PC-3 (cell line): ENCODE results near the gene PIGM. TPM values are rescaled to one million over a fixed set of nuclear protein-coding genes. Genes with fewer than 3 reads are reported as not detected.

Experiments used
- ATAC-seq: fragments of 200-7000 bp; cut with Tn5 transposase; 2 replicates; pipeline ENCODE4 v1.9.1; 2020; ENCODE audit warnings: mild to moderate bottlenecking, moderate library complexity
- BruUV-seq: library from RNA; stranded (reverse); fragments of 400-500 nt; replicated peaks from 2 replicates; lab custom pipeline; 2021; lab: Mats Ljungman, UMichigan
- CTCF ChIA-PET: fragments of 300-600 bp; sonication (Branson Sonifier 250); formaldehyde crosslinking; loops from one replicate; lab custom pipeline; 2022; ENCODE audit warnings: antibody characterized with exemption; lab: Charles Lee
- POLR2A ChIA-PET: fragments of 300-600 bp; sonication (Branson Sonifier 250); formaldehyde crosslinking; loops from one replicate; lab custom pipeline; 2022; ENCODE audit warnings: antibody characterized with exemption; ENCODE audit not compliant: unreplicated experiment; lab: Charles Lee
- DNase-seq: peaks from one replicate; pipeline ENCODE4 v3.0.0-alpha.2; 2015
- H2AFZ ChIP-seq: fragments of 300-600 bp; sonication (generic); 2 replicates; pipeline ENCODE4 v1.6.0; 2016; ENCODE audit warnings: antibody characterized with exemption, low read length
- H3F3A ChIP-seq: fragments of 300-600 bp; sonication (generic); one replicate; pipeline ENCODE4 v1.6.0; 2017; ENCODE audit warnings: antibody characterized with exemption, low read length, control low read depth, mild to moderate bottlenecking; ENCODE audit not compliant: unreplicated experiment
- H3K27ac ChIP-seq: fragments of 300-600 bp; sonication (generic); 2 replicates; pipeline ENCODE4 v1.5.1; 2016; ENCODE audit warnings: mild to moderate bottlenecking, low read length
- H3K27me3 ChIP-seq: fragments of 300-600 bp; sonication (generic); 2 replicates; pipeline ENCODE4 v1.6.1; 2016; ENCODE audit warnings: low read length, mixed read lengths
- H3K36me3 ChIP-seq: fragments of 300-600 bp; sonication (generic); 2 replicates; pipeline ENCODE4 v1.6.1; 2016; ENCODE audit warnings: low read depth, mixed run types, low read length, mixed read lengths
- H3K4me1 ChIP-seq: fragments of 300-600 bp; sonication (generic); 2 replicates; pipeline ENCODE4 v1.5.1; 2016; ENCODE audit warnings: low read length; ENCODE audit not compliant: insufficient read depth
- H3K4me2 ChIP-seq: fragments of 300-600 bp; sonication (generic); 2 replicates; pipeline ENCODE4 v1.6.0; 2016; ENCODE audit warnings: low read length
- H3K4me3 ChIP-seq: fragments of 300-600 bp; sonication (generic); 2 replicates; pipeline ENCODE4 v1.5.1; 2016; ENCODE audit warnings: mild to moderate bottlenecking, low read length, mixed read lengths
- H3K79me2 ChIP-seq: fragments of 300-600 bp; sonication (generic); 2 replicates; pipeline ENCODE4 v1.6.1; 2017; ENCODE audit warnings: low read length, mixed read lengths
- H3K9ac ChIP-seq: fragments of 300-600 bp; sonication (generic); 2 replicates; pipeline ENCODE4 v1.6.0; 2016; ENCODE audit warnings: mild to moderate bottlenecking, low read length
- H3K9me2 ChIP-seq: fragments of 300-600 bp; sonication (generic); replicated peaks from 2 replicates; pipeline ENCODE4 v1.6.1; 2016; ENCODE audit warnings: mixed run types, low read length, mixed read lengths
- H3K9me3 ChIP-seq: fragments of 300-600 bp; sonication (generic); 2 replicates; pipeline ENCODE4 v1.6.1; 2016; ENCODE audit warnings: low read length, mixed read lengths
- H4K20me1 ChIP-seq: fragments of 300-600 bp; sonication (generic); 2 replicates; pipeline ENCODE4 v1.6.1; 2016; ENCODE audit warnings: low read length, mixed read lengths
- EZH2 ChIP-seq: fragments of 300-600 bp; sonication (generic); IDR thresholded peaks from one replicate; pipeline ENCODE4 v1.6.1; 2017; ENCODE audit warnings: antibody characterized with exemption, mild to moderate bottlenecking, low read length; ENCODE audit not compliant: unreplicated experiment
- EZH2phosphoT487 ChIP-seq: fragments of 300-600 bp; sonication (generic); IDR thresholded peaks from 2 replicates; pipeline ENCODE4 v1.6.1; 2018; ENCODE audit warnings: mild to moderate bottlenecking, antibody characterized with exemption, low read length, borderline replicate concordance
- intact Hi-C: fragments of 100-400 bp; cut with micrococcal nuclease; formaldehyde crosslinking; loops from 2 replicates; pipeline ENCODE4 v1.9.0; 2023
- total RNA-seq: library from RNA; depleted of rRNA; stranded (reverse); fragments of >200 nt; gene quantifications from 2 replicates; pipeline ENCODE4 v1.2.3, GENCODE V29; 2014
- TF ChIP-seq, protein P1 (sequence below): fragments of 300-600 bp; sonication (generic); conservative IDR thresholded peaks from 2 replicates; pipeline ENCODE4 v1.5.1; 2017; ENCODE audit warnings: antibody characterized with exemption, low read depth, mild to moderate bottlenecking, low read length

The PIGM gene
- total RNA-seq, 1 experiment from 2014 or later = 6.9 TPM

DNA sequence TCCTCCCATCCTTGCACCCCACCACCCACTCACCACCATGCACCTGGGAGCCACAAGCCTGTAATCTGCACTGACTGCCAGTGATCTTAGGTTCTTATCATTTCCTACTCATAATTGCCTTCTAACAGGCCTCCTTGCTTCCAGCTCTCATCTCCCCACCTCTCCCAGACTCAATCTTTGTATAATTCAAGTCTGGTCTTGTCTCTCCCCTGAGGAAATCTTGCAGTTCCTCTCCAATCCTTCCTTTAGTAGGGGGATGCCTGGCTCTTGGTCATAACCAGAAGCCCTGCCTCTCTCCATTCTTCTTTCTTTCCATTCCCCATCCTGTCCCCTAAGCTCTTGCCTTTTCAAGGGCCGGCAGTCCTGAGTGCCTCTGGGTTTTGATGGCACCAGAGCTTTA, 27.8 kb downstream of the PIGM start:
- H3F3A ChIP-seq = no peaks in the 10 kb centered on the region
- H3K9me3 ChIP-seq = no peaks in the 10 kb centered on the region
- H2AFZ ChIP-seq = no peak overlapping the region
- peaks cover 13% of the 10 kb centered on the region for H3K4me1 ChIP-seq
- H3K4me2 ChIP-seq = no peak overlapping the region
- ChIA-PET CTCF (no interaction called here), POLR2A (interaction anchor here (0.6 kb wide), 1 partner anchor 52 kb away, joined by 4 read pairs; no protein-coding TSS in a partner anchor)
- H3K27ac ChIP-seq = no peak overlapping the region
- TF ChIP-seq EZH2 = no peak
- TF ChIP-seq, protein P1, sequence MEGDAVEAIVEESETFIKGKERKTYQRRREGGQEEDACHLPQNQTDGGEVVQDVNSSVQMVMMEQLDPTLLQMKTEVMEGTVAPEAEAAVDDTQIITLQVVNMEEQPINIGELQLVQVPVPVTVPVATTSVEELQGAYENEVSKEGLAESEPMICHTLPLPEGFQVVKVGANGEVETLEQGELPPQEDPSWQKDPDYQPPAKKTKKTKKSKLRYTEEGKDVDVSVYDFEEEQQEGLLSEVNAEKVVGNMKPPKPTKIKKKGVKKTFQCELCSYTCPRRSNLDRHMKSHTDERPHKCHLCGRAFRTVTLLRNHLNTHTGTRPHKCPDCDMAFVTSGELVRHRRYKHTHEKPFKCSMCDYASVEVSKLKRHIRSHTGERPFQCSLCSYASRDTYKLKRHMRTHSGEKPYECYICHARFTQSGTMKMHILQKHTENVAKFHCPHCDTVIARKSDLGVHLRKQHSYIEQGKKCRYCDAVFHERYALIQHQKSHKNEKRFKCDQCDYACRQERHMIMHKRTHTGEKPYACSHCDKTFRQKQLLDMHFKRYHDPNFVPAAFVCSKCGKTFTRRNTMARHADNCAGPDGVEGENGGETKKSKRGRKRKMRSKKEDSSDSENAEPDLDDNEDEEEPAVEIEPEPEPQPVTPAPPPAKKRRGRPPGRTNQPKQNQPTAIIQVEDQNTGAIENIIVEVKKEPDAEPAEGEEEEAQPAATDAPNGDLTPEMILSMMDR = no peak
- no peak for TF ChIP-seq EZH2phosphoT487
- no peaks in the 10 kb centered on the region for H3K9me2 ChIP-seq
- no peak for ATAC-seq
- H3K36me3 ChIP-seq = no peaks in the 10 kb centered on the region
- no peaks in the 10 kb centered on the region for H3K27me3 ChIP-seq
- no peaks in the 10 kb centered on the region for H3K79me2 ChIP-seq
- no peaks in the 10 kb centered on the region for H4K20me1 ChIP-seq
- no TSS peak for BruUV-seq
- H3K4me3 ChIP-seq = no peak overlapping the region
- DNase-seq = no peak
- intact Hi-C loops = no loop called here
- no peak overlapping the region for H3K9ac ChIP-seq

DNA sequence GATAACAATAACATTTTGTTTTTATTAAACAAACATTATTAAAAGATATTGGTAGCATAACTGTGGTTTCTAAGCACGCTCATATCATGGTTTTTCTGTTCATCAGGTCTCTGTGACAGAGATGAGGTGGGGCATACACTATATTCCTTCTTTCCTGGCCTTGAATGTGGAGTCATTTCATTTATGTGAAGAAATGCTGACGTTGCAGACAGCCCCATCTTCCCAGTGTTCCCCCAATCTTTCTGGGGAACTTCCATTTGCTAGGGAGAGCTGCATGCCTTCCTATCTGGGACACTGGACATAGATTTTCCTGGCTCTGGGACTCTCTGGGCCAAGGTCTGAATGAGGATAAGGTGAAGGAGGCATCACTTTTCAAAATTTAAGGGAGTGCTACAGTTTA, 30.4 kb downstream of the PIGM start:
- no peaks in the 10 kb centered on the region for H3K27me3 ChIP-seq
- no peak overlapping the region for H3K27ac ChIP-seq
- BruUV-seq = no TSS peak
- ChIA-PET POLR2A (no interaction called here), CTCF (no interaction called here)
- H3K36me3 ChIP-seq = no peaks in the 10 kb centered on the region
- H3K79me2 ChIP-seq = no peaks in the 10 kb centered on the region
- TF ChIP-seq EZH2 = no peak
- TF ChIP-seq, protein P1 = no peak
- TF ChIP-seq EZH2phosphoT487 = no peak
- intact Hi-C loops = no loop called here
- no peaks in the 10 kb centered on the region for H4K20me1 ChIP-seq
- no peak for ATAC-seq
- H3K4me3 ChIP-seq = no peak overlapping the region
- H2AFZ ChIP-seq = no peak overlapping the region
- H3K4me1 ChIP-seq = peaks cover 23% of the 10 kb centered on the region
- no peak for DNase-seq
- no peaks in the 10 kb centered on the region for H3K9me3 ChIP-seq
- no peaks in the 10 kb centered on the region for H3F3A ChIP-seq
- H3K4me2 ChIP-seq = no peak overlapping the region
- H3K9me2 ChIP-seq = no peaks in the 10 kb centered on the region
- H3K9ac ChIP-seq = no peak overlapping the region

DNA sequence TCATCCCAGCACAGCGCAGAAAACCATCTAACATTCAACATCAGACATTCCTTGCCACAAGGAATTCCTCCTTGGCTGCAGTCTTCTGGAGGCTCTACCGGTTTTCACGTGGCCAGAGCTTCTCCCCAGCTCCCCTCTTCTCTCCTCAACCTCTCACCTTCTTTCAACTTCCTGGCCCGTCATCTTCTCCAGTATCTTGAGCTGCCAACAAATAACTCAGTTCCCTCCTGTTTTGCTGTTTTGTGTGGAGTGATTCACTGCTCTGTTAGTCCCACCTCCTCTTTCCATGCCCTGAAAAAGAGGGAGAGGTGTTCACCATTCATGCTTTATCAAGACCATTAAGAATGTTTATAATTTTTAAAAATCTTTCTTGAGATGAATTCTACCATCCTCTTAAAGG, 32.6 kb downstream of the PIGM start:
- H3K9me3 ChIP-seq = no peaks in the 10 kb centered on the region
- ChIA-PET CTCF (no interaction called here), POLR2A (no interaction called here)
- H4K20me1 ChIP-seq = no peaks in the 10 kb centered on the region
- DNase-seq = peak; percentile 82
- ATAC-seq = peak; percentile 56
- no peaks in the 10 kb centered on the region for H3K27me3 ChIP-seq
- no peak overlapping the region for H3K9ac ChIP-seq
- peak overlapping the region; percentile 45 for H3K4me2 ChIP-seq
- intact Hi-C loops = no loop called here
- TF ChIP-seq, protein P1 = no peak
- TF ChIP-seq EZH2phosphoT487 = no peak
- TF ChIP-seq EZH2 = no peak
- no peaks in the 10 kb centered on the region for H3K36me3 ChIP-seq
- H3K4me1 ChIP-seq = peaks cover 30% of the 10 kb centered on the region
- H3K9me2 ChIP-seq = no peaks in the 10 kb centered on the region
- H3K79me2 ChIP-seq = no peaks in the 10 kb centered on the region
- peak overlapping the region; percentile 36 for H3K27ac ChIP-seq
- H3K4me3 ChIP-seq = no peak overlapping the region
- no TSS peak for BruUV-seq
- peak overlapping the region; percentile 62 for H2AFZ ChIP-seq
- no peaks in the 10 kb centered on the region for H3F3A ChIP-seq
